ENCODE data around the gene DOCK11.

Gene DOCK11

GRCh38 chrX:118682258-118683014 lies 186.8 kb downstream of the DOCK11 start:
- TF ChIP-seq POLR2AphosphoS5 (IDR thresholded peaks at IDR 0.05; ENCODE audit: low read depth, low read length) (no peak), REST (IDR thresholded peaks at IDR 0.05; ENCODE audit: insufficient read depth in 1 of 2, low read depth in 2 of 2, low read length in 2 of 2) (no peak), SIN3A (IDR thresholded peaks at IDR 0.05; ENCODE audit: borderline replicate concordance, insufficient read depth, low read length) (no peak), TAF1 (IDR thresholded peaks at IDR 0.05; ENCODE audit: borderline replicate concordance, insufficient read depth, low read length) (no peak), FOXP2 (optimal IDR thresholded peaks at IDR 0.05; ENCODE audit: borderline replicate concordance, extremely low read depth, extremely low read length, insufficient read depth) (no peak)

- TF ChIP-seq TAF1 (IDR thresholded peaks at IDR 0.05; ENCODE audit: borderline replicate concordance, insufficient read depth, low read length): no peak
- TF ChIP-seq POLR2AphosphoS5 (IDR thresholded peaks at IDR 0.05; ENCODE audit: low read depth, low read length): no peak
- no peak for TF ChIP-seq FOXP2 (optimal IDR thresholded peaks at IDR 0.05; ENCODE audit: borderline replicate concordance, extremely low read depth, extremely low read length, insufficient read depth)
- TF ChIP-seq SIN3A (IDR thresholded peaks at IDR 0.05; ENCODE audit: borderline replicate concordance, insufficient read depth, low read length): no peak
- TF ChIP-seq REST (IDR thresholded peaks at IDR 0.05; ENCODE audit: insufficient read depth in 1 of 2, low read depth in 2 of 2, low read length in 2 of 2): no peak
Observed at GRCh38 chrX:118685393-118685792, 189.8 kb downstream of the DOCK11 start.

GRCh38 chrX:118688935-118689334 lies 193.3 kb downstream of the DOCK11 start:
- TF ChIP-seq REST (IDR thresholded peaks at IDR 0.05; ENCODE audit: insufficient read depth in 1 of 2, low read depth in 2 of 2, low read length in 2 of 2) (no peak), POLR2AphosphoS5 (IDR thresholded peaks at IDR 0.05; ENCODE audit: low read depth, low read length) (no peak), FOXP2 (optimal IDR thresholded peaks at IDR 0.05; ENCODE audit: borderline replicate concordance, extremely low read depth, extremely low read length, insufficient read depth) (no peak), SIN3A (IDR thresholded peaks at IDR 0.05; ENCODE audit: borderline replicate concordance, insufficient read depth, low read length) (no peak), TAF1 (IDR thresholded peaks at IDR 0.05; ENCODE audit: borderline replicate concordance, insufficient read depth, low read length) (no peak)

- TF ChIP-seq FOXP2 (optimal IDR thresholded peaks at IDR 0.05; ENCODE audit: borderline replicate concordance, extremely low read depth, extremely low read length, insufficient read depth) (no peak), REST (IDR thresholded peaks at IDR 0.05; ENCODE audit: insufficient read depth in 1 of 2, low read depth in 2 of 2, low read length in 2 of 2) (no peak), TAF1 (IDR thresholded peaks at IDR 0.05; ENCODE audit: borderline replicate concordance, insufficient read depth, low read length) (no peak), SIN3A (IDR thresholded peaks at IDR 0.05; ENCODE audit: borderline replicate concordance, insufficient read depth, low read length) (no peak), POLR2AphosphoS5 (IDR thresholded peaks at IDR 0.05; ENCODE audit: low read depth, low read length) (no peak)
Observed at GRCh38 chrX:118693843-118694242, 198.2 kb downstream of the DOCK11 start.

Data from PFSK-1 (cell line).